ENCODE data around the gene DUSP28.
"Not testable (repeated sequence)": the region's sequence is repeated elsewhere in the genome, so short reads cannot be mapped to it uniquely, and the experiment has no call there.

Gene DUSP28

GRCh38 chr2:240528406-240529040 is 31.6 kb upstream of the DUSP28 start:
- FAIRE-seq, result no peak

- FAIRE-seq, result no peak
Measured at GRCh38 chr2:240529344-240529999, 30.7 kb upstream of the DUSP28 start.

GRCh38 chr2:240530181-240530580 is 30.0 kb upstream of the DUSP28 start:
- no peak for FAIRE-seq

GRCh38 chr2:240531038-240531437 is 29.1 kb upstream of the DUSP28 start:
- no peak for FAIRE-seq

GRCh38 chr2:240532031-240532775 is 28.0 kb upstream of the DUSP28 start:
- no peak for FAIRE-seq

GRCh38 chr2:240538031-240538780 is 22.0 kb upstream of the DUSP28 start:
- no peak for FAIRE-seq

- not testable (repeated sequence) for FAIRE-seq
Measured at GRCh38 chr2:240539101-240539500, 21.1 kb upstream of the DUSP28 start.

GRCh38 chr2:240539906-240540305 is 20.3 kb upstream of the DUSP28 start:
- no peak for FAIRE-seq

- no peak for FAIRE-seq
Measured at GRCh38 chr2:240551288-240551687, 8.9 kb upstream of the DUSP28 start.

GRCh38 chr2:240551811-240552210 is 8.3 kb upstream of the DUSP28 start:
- no peak for FAIRE-seq

- FAIRE-seq, result no peak
Measured at GRCh38 chr2:240553956-240554480, 6.1 kb upstream of the DUSP28 start.

GRCh38 chr2:240554767-240555493 is 5.2 kb upstream of the DUSP28 start:
- no peak for FAIRE-seq

- FAIRE-seq, result no peak
Measured at GRCh38 chr2:240555541-240556250, 4.5 kb upstream of the DUSP28 start.

- no peak for FAIRE-seq
Measured at GRCh38 chr2:240556553-240557100, 3.5 kb upstream of the DUSP28 start.

GRCh38 chr2:240557101-240557751 is 2.9 kb upstream of the DUSP28 start:
- no peak for FAIRE-seq

- no peak for FAIRE-seq
Measured at GRCh38 chr2:240557808-240558207, 2.3 kb upstream of the DUSP28 start, which contains the start of gene ANKMY1. ANKMY1 (minus strand) TSS chr2:240557988; CDS start chr2:240557335, 653 bp downstream.

GRCh38 chr2:240558236-240558761 is 1.9 kb upstream of the DUSP28 start:
- FAIRE-seq, result no peak

GRCh38 chr2:240559286-240559685 is 871 bp upstream of the DUSP28 start:
- FAIRE-seq, result no peak

GRCh38 chr2:240560480-240561324 is 545 bp downstream of the DUSP28 start:
- FAIRE-seq, result no peak
